GM23338 (cell line): ENCODE data around the gene ABR.

Experiments
- CREB1 ChIP-seq: fragments of 250-450 bp; sonication (Bioruptor Pico); IDR thresholded peaks from 2 replicates; pipeline ENCODE4 v1.5.0; 2020; ENCODE audit warnings: low read depth, mild to moderate bottlenecking, moderate library complexity
- ETS1 ChIP-seq: IDR thresholded peaks from 2 replicates; pipeline ENCODE4 v1.6.1; 2016; ENCODE audit warnings: antibody characterized with exemption
- EZH2 ChIP-seq: fragments of 200-600 bp; sonication (generic); IDR thresholded peaks from one replicate; pipeline ENCODE4 v1.8.0; 2017; ENCODE audit warnings: antibody characterized with exemption, mild to moderate bottlenecking, low read depth; ENCODE audit not compliant: unreplicated experiment
- EZH2phosphoT487 ChIP-seq: fragments of 200-600 bp; sonication (generic); IDR thresholded peaks from one replicate; pipeline ENCODE4 v1.8.1; 2018; ENCODE audit warnings: antibody characterized with exemption; ENCODE audit not compliant: unreplicated experiment
- JUNB ChIP-seq: IDR thresholded peaks from one replicate; pipeline ENCODE4 v1.6.1; 2016; ENCODE audit warnings: antibody characterized with exemption; ENCODE audit not compliant: unreplicated experiment
- POLR2AphosphoS5 ChIP-seq: IDR thresholded peaks from 2 replicates; pipeline ENCODE4 v1.6.1; 2016; ENCODE audit warnings: antibody characterized with exemption, low read depth
- TF ChIP-seq, protein P1 (sequence below), 2 experiments: fragments of 200-600 bp in 1 of 2; sonication (generic) in 1 of 2; conservative IDR thresholded peaks; 2 replicates each; pipeline versions ENCODE4 v1.5.1 to v1.6.1; 2016 to 2017; ENCODE audit warnings: antibody characterized with exemption in 2 of 2, low read depth in 2 of 2, mild to moderate bottlenecking in 2 of 2, moderate library complexity in 1 of 2
- TF ChIP-seq, protein P2 (sequence below): IDR thresholded peaks from one replicate; pipeline ENCODE4 v1.6.1; 2018; ENCODE audit warnings: antibody characterized with exemption; ENCODE audit not compliant: unreplicated experiment

DNA sequence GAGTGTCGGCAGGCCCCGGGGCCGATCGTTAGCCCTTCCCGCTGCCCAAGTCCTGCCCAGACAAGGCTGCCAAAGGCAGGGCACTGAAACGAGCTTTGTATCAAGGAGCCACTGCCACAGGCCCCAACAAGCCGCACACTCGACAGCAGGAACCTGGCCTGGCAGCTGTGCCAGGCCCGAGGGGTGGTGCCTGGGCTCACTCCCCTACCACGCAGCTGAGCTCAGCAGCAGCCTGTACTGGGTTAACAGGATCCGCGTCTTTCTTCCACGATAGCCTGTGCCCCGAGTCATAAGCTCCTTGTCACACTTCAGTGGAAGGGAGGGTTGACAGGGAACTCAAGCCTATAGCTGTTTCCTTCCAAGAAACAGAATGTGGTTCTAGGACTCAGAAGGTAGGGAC, 87.9 kb downstream of the ABR start:
- TF ChIP-seq, protein P1, sequence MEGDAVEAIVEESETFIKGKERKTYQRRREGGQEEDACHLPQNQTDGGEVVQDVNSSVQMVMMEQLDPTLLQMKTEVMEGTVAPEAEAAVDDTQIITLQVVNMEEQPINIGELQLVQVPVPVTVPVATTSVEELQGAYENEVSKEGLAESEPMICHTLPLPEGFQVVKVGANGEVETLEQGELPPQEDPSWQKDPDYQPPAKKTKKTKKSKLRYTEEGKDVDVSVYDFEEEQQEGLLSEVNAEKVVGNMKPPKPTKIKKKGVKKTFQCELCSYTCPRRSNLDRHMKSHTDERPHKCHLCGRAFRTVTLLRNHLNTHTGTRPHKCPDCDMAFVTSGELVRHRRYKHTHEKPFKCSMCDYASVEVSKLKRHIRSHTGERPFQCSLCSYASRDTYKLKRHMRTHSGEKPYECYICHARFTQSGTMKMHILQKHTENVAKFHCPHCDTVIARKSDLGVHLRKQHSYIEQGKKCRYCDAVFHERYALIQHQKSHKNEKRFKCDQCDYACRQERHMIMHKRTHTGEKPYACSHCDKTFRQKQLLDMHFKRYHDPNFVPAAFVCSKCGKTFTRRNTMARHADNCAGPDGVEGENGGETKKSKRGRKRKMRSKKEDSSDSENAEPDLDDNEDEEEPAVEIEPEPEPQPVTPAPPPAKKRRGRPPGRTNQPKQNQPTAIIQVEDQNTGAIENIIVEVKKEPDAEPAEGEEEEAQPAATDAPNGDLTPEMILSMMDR (conservative IDR thresholded peaks at IDR 0.05; ENCODE audit: low read depth in 2 of 2) = no peak
- TF ChIP-seq EZH2 (no peak), CREB1 (no peak), EZH2phosphoT487 (no peak), POLR2AphosphoS5 (no peak), ETS1 (no peak), JUNB (no peak)
- TF ChIP-seq, protein P2, sequence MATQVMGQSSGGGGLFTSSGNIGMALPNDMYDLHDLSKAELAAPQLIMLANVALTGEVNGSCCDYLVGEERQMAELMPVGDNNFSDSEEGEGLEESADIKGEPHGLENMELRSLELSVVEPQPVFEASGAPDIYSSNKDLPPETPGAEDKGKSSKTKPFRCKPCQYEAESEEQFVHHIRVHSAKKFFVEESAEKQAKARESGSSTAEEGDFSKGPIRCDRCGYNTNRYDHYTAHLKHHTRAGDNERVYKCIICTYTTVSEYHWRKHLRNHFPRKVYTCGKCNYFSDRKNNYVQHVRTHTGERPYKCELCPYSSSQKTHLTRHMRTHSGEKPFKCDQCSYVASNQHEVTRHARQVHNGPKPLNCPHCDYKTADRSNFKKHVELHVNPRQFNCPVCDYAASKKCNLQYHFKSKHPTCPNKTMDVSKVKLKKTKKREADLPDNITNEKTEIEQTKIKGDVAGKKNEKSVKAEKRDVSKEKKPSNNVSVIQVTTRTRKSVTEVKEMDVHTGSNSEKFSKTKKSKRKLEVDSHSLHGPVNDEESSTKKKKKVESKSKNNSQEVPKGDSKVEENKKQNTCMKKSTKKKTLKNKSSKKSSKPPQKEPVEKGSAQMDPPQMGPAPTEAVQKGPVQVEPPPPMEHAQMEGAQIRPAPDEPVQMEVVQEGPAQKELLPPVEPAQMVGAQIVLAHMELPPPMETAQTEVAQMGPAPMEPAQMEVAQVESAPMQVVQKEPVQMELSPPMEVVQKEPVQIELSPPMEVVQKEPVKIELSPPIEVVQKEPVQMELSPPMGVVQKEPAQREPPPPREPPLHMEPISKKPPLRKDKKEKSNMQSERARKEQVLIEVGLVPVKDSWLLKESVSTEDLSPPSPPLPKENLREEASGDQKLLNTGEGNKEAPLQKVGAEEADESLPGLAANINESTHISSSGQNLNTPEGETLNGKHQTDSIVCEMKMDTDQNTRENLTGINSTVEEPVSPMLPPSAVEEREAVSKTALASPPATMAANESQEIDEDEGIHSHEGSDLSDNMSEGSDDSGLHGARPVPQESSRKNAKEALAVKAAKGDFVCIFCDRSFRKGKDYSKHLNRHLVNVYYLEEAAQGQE = no peak
